Ishikawa (cell line): ENCODE data around the gene CAMK1D.

ENCODE experiments used
- CEBPB ChIP-seq: IDR thresholded peaks from 2 replicates; pipeline ENCODE4 v1.6.1; 2012
- CREB1 ChIP-seq: IDR thresholded peaks from 2 replicates; pipeline ENCODE4 v1.6.1; 2012; ENCODE audit warnings: low read depth
- EGR1 ChIP-seq: IDR thresholded peaks from 2 replicates; pipeline ENCODE4 v1.6.1; 2012
- EP300 ChIP-seq: IDR thresholded peaks from 2 replicates; pipeline ENCODE4 v1.6.1; 2012; ENCODE audit warnings: borderline replicate concordance
- FOXM1 ChIP-seq: IDR thresholded peaks from 2 replicates; pipeline ENCODE4 v1.6.1; 2012; ENCODE audit warnings: low read depth, borderline replicate concordance
- NFIC ChIP-seq: IDR thresholded peaks from 2 replicates; pipeline ENCODE4 v1.6.1; 2012
- RAD21 ChIP-seq: IDR thresholded peaks from 2 replicates; pipeline ENCODE4 v1.6.1; 2012; ENCODE audit warnings: low read depth
- TAF1 ChIP-seq: IDR thresholded peaks from 2 replicates; pipeline ENCODE4 v1.6.1; 2012; ENCODE audit warnings: low read depth, mild to moderate bottlenecking
- TCF12 ChIP-seq: IDR thresholded peaks from 2 replicates; pipeline ENCODE4 v1.6.1; 2012; ENCODE audit warnings: low read depth
- TEAD4 ChIP-seq: IDR thresholded peaks from 2 replicates; pipeline ENCODE4 v1.6.1; 2012
- YY1 ChIP-seq: IDR thresholded peaks from 2 replicates; pipeline ENCODE4 v1.6.1; 2012; ENCODE audit warnings: low read depth
- ZBTB7A ChIP-seq: IDR thresholded peaks from 2 replicates; pipeline ENCODE4 v1.6.1; 2012; ENCODE audit warnings: low read depth
- TF ChIP-seq, protein P1 (sequence below): IDR thresholded peaks from 2 replicates; pipeline ENCODE4 v1.6.1; 2012
- TF ChIP-seq, protein P2 (sequence below): IDR thresholded peaks from 2 replicates; pipeline ENCODE4 v1.6.1; 2012; ENCODE audit warnings: low read depth, mild to moderate bottlenecking
- TF ChIP-seq, protein P3 (sequence below): IDR thresholded peaks from 2 replicates; pipeline ENCODE4 v1.6.1; 2012

The CAMK1D gene

DNA sequence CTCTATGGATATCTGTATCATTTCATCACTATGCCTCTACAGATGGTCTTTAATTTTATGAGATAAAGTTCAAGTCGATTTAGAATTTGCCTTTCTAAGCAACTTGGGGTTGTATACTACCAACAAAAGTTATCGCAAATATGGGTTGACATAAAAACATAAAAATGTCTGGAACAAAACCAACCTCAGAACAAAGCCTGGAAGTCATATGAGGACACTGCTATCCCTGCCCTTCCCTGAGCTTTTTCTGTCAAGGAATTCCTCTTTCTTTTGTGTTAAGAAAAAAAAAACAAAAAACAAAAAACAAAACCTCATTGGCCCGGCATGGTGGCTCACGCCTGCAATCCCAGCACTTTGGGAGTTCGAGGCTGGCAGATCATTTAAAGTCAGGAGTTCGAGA, 319.3 kb downstream of the CAMK1D start:
- TF ChIP-seq, protein P1, sequence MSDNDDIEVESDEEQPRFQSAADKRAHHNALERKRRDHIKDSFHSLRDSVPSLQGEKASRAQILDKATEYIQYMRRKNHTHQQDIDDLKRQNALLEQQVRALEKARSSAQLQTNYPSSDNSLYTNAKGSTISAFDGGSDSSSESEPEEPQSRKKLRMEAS = no peak
- no peak for TF ChIP-seq TEAD4
- no peak for TF ChIP-seq RAD21
- no peak for TF ChIP-seq ZBTB7A
- no peak for TF ChIP-seq YY1
- TF ChIP-seq CREB1 = no peak
- TF ChIP-seq TCF12 = no peak

DNA sequence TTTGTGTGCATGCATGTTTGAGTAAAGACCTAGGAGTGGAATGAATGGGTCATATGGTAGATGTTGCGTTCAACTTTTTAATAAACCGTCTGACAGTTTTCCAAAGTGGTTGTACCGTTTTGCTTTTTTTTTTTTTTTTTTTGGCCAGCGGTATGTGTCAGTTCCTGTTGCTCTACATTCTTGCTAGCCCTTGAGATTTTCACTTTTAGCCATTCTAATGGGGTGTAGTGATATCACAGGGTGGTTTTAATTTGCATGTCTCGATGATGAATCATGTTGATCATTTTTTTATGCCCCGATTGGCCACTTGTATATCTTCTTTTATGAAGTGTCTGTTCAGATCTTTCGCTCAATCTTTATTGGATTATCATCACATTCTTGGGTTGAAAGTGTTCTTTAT, 320.7 kb downstream of the CAMK1D start:
- TF ChIP-seq TCF12 (no peak), CREB1 (no peak), FOXM1 (no peak), YY1 (no peak), TEAD4 (no peak)
- TF ChIP-seq, protein P2, sequence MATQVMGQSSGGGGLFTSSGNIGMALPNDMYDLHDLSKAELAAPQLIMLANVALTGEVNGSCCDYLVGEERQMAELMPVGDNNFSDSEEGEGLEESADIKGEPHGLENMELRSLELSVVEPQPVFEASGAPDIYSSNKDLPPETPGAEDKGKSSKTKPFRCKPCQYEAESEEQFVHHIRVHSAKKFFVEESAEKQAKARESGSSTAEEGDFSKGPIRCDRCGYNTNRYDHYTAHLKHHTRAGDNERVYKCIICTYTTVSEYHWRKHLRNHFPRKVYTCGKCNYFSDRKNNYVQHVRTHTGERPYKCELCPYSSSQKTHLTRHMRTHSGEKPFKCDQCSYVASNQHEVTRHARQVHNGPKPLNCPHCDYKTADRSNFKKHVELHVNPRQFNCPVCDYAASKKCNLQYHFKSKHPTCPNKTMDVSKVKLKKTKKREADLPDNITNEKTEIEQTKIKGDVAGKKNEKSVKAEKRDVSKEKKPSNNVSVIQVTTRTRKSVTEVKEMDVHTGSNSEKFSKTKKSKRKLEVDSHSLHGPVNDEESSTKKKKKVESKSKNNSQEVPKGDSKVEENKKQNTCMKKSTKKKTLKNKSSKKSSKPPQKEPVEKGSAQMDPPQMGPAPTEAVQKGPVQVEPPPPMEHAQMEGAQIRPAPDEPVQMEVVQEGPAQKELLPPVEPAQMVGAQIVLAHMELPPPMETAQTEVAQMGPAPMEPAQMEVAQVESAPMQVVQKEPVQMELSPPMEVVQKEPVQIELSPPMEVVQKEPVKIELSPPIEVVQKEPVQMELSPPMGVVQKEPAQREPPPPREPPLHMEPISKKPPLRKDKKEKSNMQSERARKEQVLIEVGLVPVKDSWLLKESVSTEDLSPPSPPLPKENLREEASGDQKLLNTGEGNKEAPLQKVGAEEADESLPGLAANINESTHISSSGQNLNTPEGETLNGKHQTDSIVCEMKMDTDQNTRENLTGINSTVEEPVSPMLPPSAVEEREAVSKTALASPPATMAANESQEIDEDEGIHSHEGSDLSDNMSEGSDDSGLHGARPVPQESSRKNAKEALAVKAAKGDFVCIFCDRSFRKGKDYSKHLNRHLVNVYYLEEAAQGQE = no peak

DNA sequence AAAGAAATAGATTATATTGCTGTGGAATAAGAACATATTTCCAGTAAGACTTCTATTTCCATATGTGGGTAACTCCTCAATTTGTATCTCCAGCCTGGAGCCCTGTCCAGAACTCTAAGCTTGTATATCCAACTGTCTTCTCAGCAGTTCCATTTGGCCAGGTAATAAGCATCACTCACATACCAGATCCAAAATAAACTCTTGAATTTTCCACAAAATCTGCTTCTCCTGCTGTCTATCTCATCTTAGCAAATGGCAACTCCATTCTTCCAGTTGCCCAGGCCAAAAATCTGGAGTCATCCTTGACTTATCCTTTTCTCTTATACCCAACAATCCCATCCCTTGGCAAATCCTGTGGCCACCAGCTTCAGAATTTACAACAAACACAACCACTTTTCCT, 325.8 kb downstream of the CAMK1D start:
- TF ChIP-seq CEBPB (no peak), NFIC (no peak), TCF12 (no peak), YY1 (no peak), RAD21 (no peak)
- TF ChIP-seq, protein P1 = no peak

DNA sequence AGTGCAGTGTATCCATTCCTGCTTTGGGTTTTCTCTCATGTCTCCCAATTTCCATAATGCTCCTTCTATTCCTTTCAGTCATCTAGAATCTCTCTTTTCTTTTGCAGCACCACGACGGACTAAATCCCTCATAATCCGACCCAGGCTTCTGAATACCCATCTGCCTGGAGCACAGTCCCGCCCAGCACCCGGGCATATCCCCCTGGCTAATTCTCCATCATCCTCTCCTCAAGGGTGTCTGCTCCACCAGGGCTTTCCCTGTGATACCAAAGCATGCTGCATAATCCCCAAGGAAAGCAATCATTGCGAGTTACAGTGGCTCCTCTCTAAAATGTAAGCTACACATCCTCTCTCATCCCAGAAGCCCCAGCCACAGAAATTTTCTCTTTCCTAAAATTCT, 330.3 kb downstream of the CAMK1D start:
- TF ChIP-seq TCF12 (no peak), CREB1 (no peak), CEBPB (no peak), TEAD4 (no peak), YY1 (no peak), EP300 (no peak)
- TF ChIP-seq, protein P1 = no peak
- TF ChIP-seq, protein P3, sequence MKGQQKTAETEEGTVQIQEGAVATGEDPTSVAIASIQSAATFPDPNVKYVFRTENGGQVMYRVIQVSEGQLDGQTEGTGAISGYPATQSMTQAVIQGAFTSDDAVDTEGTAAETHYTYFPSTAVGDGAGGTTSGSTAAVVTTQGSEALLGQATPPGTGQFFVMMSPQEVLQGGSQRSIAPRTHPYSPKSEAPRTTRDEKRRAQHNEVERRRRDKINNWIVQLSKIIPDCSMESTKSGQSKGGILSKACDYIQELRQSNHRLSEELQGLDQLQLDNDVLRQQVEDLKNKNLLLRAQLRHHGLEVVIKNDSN = no peak

DNA sequence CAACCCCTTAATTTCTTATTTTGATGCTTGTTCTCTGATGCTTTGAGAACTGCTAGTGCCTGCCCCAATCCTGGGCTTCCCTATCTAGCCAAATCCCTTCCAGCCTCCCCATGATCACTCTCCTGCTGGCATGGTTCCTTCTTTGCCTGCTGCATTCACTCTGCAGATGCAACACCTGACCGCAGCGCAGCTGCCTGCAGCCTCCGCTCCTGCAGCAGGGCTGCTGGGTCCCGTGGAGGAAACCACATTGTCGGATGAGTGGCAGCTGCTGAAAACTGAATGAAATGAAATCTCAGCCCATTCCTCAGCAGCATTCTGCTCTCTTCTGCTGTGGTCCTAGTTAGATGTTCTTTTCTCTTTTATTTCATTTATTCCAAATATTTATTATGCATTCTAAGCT, 331.9 kb downstream of the CAMK1D start:
- no peak for TF ChIP-seq EP300
- TF ChIP-seq, protein P1 = no peak

DNA sequence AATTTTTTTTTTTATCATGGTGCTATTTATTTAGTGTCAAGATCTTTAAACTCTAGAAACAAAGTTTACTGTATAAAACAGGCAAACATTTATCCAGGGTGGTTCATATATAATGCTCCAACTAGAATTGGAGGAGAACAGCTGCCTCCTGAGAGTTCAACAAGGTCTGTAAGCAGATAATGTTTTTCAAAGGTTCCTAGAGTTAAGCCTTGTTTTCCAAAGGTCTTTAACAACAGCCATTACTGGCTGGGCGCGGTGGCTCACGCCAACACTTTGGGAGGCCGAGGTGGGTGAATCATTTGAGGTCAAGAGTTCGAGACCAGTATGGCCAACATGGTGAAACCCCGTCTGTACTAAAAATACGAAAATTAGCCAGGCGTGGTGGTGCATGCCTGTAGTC, 335.4 kb downstream of the CAMK1D start:
- TF ChIP-seq RAD21 (no peak), CEBPB (no peak), FOXM1 (no peak), NFIC (no peak), CREB1 (no peak), TEAD4 (no peak), TAF1 (no peak), ZBTB7A (no peak), TCF12 (no peak), EGR1 (no peak), EP300 (no peak), YY1 (no peak)
- TF ChIP-seq, protein P1 = no peak
- TF ChIP-seq, protein P2 = no peak
- TF ChIP-seq, protein P3 = no peak
